Natural killer cell (primary cell): ENCODE data around the gene MIF4GD. TPM values are rescaled to one million over a fixed set of nuclear protein-coding genes. Genes with fewer than 3 reads are reported as not detected.

Experiments used
- ATAC-seq, 3 donors: fragments of 150-1000 bp in 2 of 3; fragments of 200-7000 bp in 1 of 3; cut with Tn5 transposase; 1 replicate in 1 of 3; 2 replicates in 2 of 3; pipeline ENCODE4 v1.10.0; 2021; ENCODE audit warnings: mild to moderate bottlenecking in 2 of 3, moderate library complexity in 2 of 3
- DNase-seq, 2 donors: peaks; one replicate each; pipeline versions ENCODE4 v3.0.0 to v3.0.0-alpha.2; 2013 to 2021; ENCODE audit warnings: mixed read lengths in 1 of 2
- H3K27ac ChIP-seq: one replicate; pipeline ENCODE4 v1.5.1; 2013; ENCODE audit warnings: mild to moderate bottlenecking, low read length
- H3K27me3 ChIP-seq: one replicate; pipeline ENCODE4 v1.6.1; 2013; ENCODE audit warnings: low read length; ENCODE audit not compliant: control insufficient read depth, insufficient read depth
- H3K36me3 ChIP-seq: one replicate; pipeline ENCODE4 v1.6.1; 2013; ENCODE audit warnings: low read length; ENCODE audit not compliant: control insufficient read depth, insufficient read depth
- H3K4me1 ChIP-seq: one replicate; pipeline ENCODE4 v1.6.1; 2013; ENCODE audit warnings: low read length; ENCODE audit not compliant: control insufficient read depth, insufficient read depth
- H3K4me3 ChIP-seq: one replicate; pipeline ENCODE4 v1.5.1; 2013; ENCODE audit warnings: low read length
- H3K9me3 ChIP-seq: one replicate; pipeline ENCODE4 v1.6.1; 2013; ENCODE audit warnings: low read length; ENCODE audit not compliant: control insufficient read depth, insufficient read depth
- H3K27ac Mint-ChIP-seq, 2 donors: one replicate each; pipeline ENCODE4 v1.8.0; 2022; ENCODE audit warnings: mild to moderate bottlenecking in 2 of 2, mixed read lengths in 2 of 2, moderate library complexity in 1 of 2
- H3K27me3 Mint-ChIP-seq, 2 donors: one replicate each; pipeline ENCODE4 v1.8.0; 2022; ENCODE audit warnings: low read depth in 2 of 2, mixed read lengths in 2 of 2
- H3K36me3 Mint-ChIP-seq: one replicate; pipeline ENCODE4 v1.8.0; 2022; ENCODE audit warnings: mixed read lengths
- H3K4me1 Mint-ChIP-seq, 2 donors: one replicate each; pipeline ENCODE4 v1.8.0; 2022; ENCODE audit warnings: mixed read lengths in 2 of 2
- H3K4me3 Mint-ChIP-seq: one replicate; pipeline ENCODE4 v1.8.0; 2022; ENCODE audit warnings: mild to moderate bottlenecking, moderate library complexity, mixed read lengths
- H3K9me3 Mint-ChIP-seq, 2 donors: one replicate each; pipeline ENCODE4 v1.8.0; 2022; ENCODE audit warnings: mixed read lengths in 2 of 2
- WGBS: methylation state at CpG from one replicate; pipeline ENCODE4 v1.1.7; 2013; ENCODE audit warnings: missing lambda C conversion rate; ENCODE audit not compliant: insufficient coverage; 5-methylcytosine and 5-hydroxymethylcytosine counted together
- intact Hi-C: fragments of 100-400 bp; cut with micrococcal nuclease; formaldehyde crosslinking; loops from one replicate; pipeline ENCODE4 v1.14.2; 2022
- total RNA-seq, 4 donors: library from RNA; stranded (reverse); fragments of 120-200 nt in 1 of 4; gene quantifications; one replicate each; pipeline versions ENCODE4 v1.2.3 to v1.2.4, GENCODE V29; 2013 to 2022
- TF ChIP-seq, protein P1 (sequence below): fragments of 200-600 bp; IDR thresholded peaks from one replicate; pipeline ENCODE4 v1.8.0; 2022; ENCODE audit warnings: antibody characterized with exemption

Gene MIF4GD
- total RNA-seq, 3 donors from 2014 or later (not counting 1 experiment from before 2014, with no cell fraction given), result 44.5 to 56.9 (median 50.3) TPM

DNA sequence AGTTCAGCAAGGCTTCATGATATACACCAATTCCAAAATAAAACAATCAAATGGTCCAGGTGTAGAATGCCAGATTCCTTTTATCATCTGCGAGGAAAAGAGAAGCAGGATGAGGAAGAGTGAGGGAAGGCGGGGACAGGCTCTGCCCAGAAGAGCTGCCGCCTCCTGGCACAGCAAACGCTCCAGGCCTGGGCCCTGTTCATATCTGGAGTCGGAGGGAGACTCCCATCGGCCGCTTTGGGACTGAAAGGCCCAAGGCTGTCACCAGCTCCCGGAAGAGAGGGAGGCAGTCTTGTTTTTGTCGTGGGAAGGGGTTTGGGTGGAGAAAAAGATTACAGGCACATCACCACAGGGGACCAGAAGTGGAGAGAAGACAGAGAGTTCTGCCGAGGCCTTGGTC lies 47.2 kb upstream of the MIF4GD start:
- no peak overlapping the region for H3K27ac ChIP-seq
- WGBS, result 95% methylated on average over 10 of the region's 10 CpGs
- H3K9me3 Mint-ChIP-seq, result no peaks in the 10 kb centered on the region
- H3K36me3 Mint-ChIP-seq, result no peaks in the 10 kb centered on the region
- peaks cover 40% of the 10 kb centered on the region for H3K4me1 ChIP-seq
- ATAC-seq, result no peak
- H3K9me3 ChIP-seq, result no peaks in the 10 kb centered on the region
- H3K27me3 ChIP-seq, result no peaks in the 10 kb centered on the region
- no peak for DNase-seq
- TF ChIP-seq, protein P1, sequence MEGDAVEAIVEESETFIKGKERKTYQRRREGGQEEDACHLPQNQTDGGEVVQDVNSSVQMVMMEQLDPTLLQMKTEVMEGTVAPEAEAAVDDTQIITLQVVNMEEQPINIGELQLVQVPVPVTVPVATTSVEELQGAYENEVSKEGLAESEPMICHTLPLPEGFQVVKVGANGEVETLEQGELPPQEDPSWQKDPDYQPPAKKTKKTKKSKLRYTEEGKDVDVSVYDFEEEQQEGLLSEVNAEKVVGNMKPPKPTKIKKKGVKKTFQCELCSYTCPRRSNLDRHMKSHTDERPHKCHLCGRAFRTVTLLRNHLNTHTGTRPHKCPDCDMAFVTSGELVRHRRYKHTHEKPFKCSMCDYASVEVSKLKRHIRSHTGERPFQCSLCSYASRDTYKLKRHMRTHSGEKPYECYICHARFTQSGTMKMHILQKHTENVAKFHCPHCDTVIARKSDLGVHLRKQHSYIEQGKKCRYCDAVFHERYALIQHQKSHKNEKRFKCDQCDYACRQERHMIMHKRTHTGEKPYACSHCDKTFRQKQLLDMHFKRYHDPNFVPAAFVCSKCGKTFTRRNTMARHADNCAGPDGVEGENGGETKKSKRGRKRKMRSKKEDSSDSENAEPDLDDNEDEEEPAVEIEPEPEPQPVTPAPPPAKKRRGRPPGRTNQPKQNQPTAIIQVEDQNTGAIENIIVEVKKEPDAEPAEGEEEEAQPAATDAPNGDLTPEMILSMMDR, result no peak
- H3K27me3 Mint-ChIP-seq, result no peaks in the 10 kb centered on the region
- H3K4me3 ChIP-seq, result no peak overlapping the region
- H3K36me3 ChIP-seq, result peaks cover 40% of the 10 kb centered on the region
- H3K4me1 Mint-ChIP-seq, result peaks cover 7 to 14% of the 10 kb centered on the region in 2 donors
- intact Hi-C loops, result no loop called here
- H3K27ac Mint-ChIP-seq, result peak overlapping the region; percentile 31 to 36
- H3K4me3 Mint-ChIP-seq, result no peak overlapping the region

DNA sequence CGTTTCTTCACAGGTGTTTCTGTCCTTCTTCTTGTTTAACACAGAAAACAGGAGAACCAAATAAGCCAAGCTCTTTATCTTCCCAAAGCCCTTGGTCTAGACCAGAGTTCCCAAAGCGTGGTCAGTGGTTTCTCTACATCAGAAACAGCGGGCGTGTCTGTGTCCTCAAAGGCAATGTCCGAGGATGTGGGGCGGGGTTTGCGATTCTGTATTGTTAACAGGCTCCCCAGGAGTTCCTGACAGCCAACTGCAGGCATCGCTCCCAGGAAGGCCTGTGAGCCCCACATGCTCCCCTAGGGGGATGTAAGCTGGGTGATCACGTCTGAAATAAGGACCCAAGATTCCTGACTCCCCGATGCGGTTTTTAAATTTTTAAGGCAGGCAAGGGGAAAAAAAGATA lies 46.6 kb upstream of the MIF4GD start:
- ATAC-seq (no peak), DNase-seq (no peak)
- no peak overlapping the region for H3K4me3 Mint-ChIP-seq
- WGBS, result 65% methylated on average over 8 of the region's 11 CpGs
- intact Hi-C loops, result no loop called here
- peaks cover 5 to 12% of the 10 kb centered on the region in 2 donors for H3K4me1 Mint-ChIP-seq
- Histone ChIP-seq H3K27me3 (no peaks in the 10 kb centered on the region), H3K27ac (no peak overlapping the region), H3K4me1 (peaks cover 40% of the 10 kb centered on the region), H3K36me3 (peaks cover 40% of the 10 kb centered on the region), H3K9me3 (no peaks in the 10 kb centered on the region), H3K4me3 (no peak overlapping the region)
- peak overlapping the region; percentile 36 to 70 for H3K27ac Mint-ChIP-seq
- H3K9me3 Mint-ChIP-seq, result no peaks in the 10 kb centered on the region
- H3K36me3 Mint-ChIP-seq, result no peaks in the 10 kb centered on the region
- no peaks in the 10 kb centered on the region for H3K27me3 Mint-ChIP-seq
- TF ChIP-seq, protein P1, result no peak

DNA sequence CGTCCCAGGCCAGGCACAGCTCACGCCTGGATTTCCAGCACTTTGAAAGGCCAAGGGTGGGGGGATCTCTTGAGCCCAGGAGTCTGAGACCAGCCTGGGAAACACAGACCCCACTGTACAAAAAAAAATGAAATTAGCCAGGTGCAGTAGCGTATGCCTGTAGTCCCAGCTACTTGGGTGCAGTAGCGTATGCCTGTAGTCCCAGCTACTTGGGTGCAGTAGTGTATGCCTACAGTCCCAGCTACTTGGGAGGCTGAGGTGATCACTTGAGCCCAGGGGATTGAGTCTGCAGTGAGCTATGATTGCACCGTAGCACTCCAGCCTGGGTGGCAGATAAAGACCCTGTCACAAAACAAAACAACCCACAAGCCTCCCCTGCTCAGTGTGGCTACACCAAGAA lies 45.2 kb upstream of the MIF4GD start:
- H3K27ac ChIP-seq, result peak overlapping the region; percentile 30
- Mint-ChIP-seq H3K27ac (peak overlapping the region in 1 of 2 donors; percentile 22), H3K36me3 (no peaks in the 10 kb centered on the region), H3K27me3 (no peaks in the 10 kb centered on the region), H3K4me1 (peaks cover 5 to 12% of the 10 kb centered on the region in 2 donors), H3K9me3 (no peaks in the 10 kb centered on the region), H3K4me3 (no peak overlapping the region)
- TF ChIP-seq, protein P1, result no peak
- H3K27me3 ChIP-seq, result no peaks in the 10 kb centered on the region
- no peak overlapping the region for H3K4me3 ChIP-seq
- intact Hi-C loops, result no loop called here
- DNase-seq (no peak), ATAC-seq (peak in 1 of 3 donors; percentile 17)
- peaks cover 33% of the 10 kb centered on the region for H3K36me3 ChIP-seq
- H3K4me1 ChIP-seq, result peaks cover 50% of the 10 kb centered on the region
- WGBS, result 82% methylated on average over 4 of the region's 5 CpGs
- H3K9me3 ChIP-seq, result no peaks in the 10 kb centered on the region
